NCI-H524 treated with DMSO at 0.1 percent for 48 hours (cell line): Measurements from ENCODE around the gene SERTAD4.
"Not testable (repeated sequence)": the region's sequence is repeated elsewhere in the genome, so short reads cannot be mapped to it uniquely, and the experiment has no call there.

ENCODE experiments used
- DNase-seq: peaks from one replicate; lab custom pipeline; 2025; lab: John Stamatoyannopoulos, UW

The SERTAD4 gene

GRCh38 chr1:210260096-210260495, 27.5 kb downstream of the SERTAD4 start:
- DNase-seq: no peak

- DNase-seq: no peak
Measured at GRCh38 chr1:210262167-210262896, 29.7 kb downstream of the SERTAD4 start.

DNA sequence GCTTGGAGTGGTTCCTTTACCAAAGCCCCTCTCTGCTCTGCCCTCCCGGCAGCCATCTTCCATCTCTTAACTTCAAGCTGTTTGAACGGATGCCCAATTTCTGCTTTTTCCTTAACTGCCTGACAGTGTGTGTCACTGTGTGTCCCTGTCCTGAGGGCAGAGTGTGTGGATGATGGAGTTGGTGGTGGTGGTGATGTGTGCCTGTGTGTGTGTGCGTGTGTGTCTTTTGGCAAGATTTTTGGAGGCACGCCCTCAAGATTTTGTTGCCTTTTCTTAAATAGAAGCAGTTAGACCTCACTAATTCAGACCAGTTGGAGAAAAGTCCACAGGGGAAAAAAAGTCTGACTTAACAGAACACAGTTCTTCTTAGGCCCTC, 30.3 kb downstream of the SERTAD4 start:
- DNase-seq: no peak

DNA sequence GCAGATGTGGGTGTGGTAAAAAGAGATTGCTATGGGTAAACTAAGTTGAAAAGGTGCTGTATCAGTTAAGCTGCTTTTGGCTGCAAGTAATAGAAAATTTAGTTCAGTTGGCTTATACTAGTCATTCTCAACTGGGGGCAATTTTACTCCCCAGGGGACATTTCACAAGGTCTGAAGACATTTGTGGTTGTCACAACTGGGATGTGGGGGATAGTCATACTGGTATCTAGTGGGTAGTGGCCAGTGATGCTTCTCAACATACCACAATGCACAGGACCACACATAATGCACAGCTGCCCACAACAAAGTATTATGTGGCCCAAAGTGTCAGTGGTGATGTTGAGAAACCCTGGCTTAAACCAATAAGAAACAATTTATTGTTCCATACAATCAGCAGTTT, 31.4 kb downstream of the SERTAD4 start:
- DNase-seq: no peak

DNA sequence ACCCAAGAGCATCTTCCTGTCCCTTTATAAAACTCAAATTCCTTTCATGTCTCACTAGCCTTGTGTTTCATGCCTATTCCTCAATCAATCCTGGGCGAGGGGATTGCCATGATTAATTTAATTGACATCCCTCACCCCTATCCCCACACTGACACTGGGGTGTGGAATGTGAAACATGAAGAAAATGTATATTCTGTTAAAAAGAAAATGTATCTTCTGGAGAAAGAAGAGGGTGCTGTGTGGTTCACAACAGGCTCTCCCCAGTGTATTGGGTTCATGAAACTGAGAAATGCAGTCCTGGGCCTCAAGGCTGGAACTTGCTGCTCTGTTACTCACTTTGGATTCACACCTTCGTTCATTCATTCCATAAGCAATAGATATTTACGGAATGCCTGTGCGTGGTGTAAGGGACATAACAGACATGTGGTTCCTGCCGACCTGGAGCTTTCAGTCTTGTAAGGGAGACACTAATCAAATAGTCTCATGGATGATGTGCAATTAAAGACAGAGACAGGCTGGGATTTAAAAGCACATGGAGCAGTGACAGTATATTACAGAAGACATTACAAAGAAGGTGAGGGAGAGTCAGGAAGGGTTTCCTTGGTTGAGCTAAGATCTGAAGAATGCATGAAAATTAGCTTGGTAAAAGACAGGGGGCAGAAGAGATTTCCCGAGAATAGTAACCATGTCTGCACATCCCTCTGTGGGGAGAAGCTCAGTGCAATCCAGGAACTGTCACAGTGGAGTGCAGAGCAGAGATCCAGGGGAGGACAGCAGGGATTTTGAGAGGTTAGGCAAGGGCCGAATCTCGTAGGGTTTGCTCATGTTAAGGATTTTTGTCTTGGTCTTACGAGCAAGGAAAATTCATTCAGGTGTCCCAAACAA, 32.1 kb downstream of the SERTAD4 start:
- DNase-seq: no peak

GRCh38 chr1:210265392-210265955, 32.9 kb downstream of the SERTAD4 start:
- not testable (repeated sequence) for DNase-seq

- DNase-seq: no peak
Measured at GRCh38 chr1:210269981-210270380, 37.4 kb downstream of the SERTAD4 start.

DNA sequence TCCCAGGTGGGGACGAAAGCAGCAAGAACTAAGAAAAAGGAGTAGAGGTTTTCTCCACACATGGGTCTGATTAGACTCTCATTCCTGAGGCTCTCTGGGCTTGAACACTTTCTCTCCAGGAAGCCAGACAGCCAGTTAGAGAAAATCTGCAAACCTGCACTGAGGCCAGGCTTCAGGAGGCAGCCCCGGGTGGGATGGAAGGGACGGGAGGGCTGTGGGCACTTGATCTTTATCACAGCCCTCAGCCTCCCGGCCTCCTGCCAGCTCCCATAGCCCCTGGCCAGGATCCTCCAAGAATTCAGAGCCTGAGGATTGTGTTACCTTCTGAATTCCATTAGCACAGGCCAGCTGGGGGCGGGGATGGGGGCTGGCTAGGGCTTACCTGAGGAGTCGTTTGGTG, 40.1 kb downstream of the SERTAD4 start:
- no peak for DNase-seq

DNA sequence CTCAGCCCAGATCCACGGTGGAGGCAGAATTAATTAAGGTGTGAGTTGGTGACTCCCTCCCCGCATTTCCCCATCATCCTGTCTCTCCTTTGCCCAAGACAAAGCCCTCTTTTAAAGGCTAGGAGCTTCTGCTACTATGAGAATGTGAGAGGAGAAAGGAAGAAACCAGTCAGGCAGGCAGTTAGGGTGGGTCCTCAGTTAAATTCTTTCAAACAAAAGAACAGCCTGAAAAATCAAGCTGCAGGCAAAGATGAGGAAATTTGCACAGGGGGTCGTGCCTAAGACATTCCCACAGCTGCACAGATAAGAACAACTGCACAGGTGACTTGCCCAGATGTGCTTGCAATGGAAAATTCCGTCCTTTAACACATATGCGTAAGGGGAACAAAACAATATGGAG, 47.6 kb downstream of the SERTAD4 start:
- no peak for DNase-seq

DNA sequence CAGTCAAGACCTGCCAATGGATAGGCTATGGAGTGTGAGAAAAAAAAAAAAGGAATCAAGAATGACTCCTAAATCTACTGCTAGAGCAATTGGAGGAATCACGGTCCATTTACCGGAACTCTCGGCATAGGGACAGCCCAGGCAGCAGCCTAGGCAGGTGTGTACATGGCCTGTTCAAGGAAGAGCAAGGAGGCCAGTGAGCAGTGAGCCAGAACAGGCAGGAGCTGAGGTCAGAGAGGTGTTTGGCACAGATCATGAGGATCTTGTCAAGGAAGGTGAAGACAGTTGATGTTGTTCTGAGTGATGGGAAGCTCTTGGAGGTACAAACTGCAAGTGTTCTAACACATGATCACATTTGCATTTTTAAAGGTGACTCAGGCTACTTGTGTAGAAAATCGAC, 55.5 kb downstream of the SERTAD4 start:
- no peak for DNase-seq

DNA sequence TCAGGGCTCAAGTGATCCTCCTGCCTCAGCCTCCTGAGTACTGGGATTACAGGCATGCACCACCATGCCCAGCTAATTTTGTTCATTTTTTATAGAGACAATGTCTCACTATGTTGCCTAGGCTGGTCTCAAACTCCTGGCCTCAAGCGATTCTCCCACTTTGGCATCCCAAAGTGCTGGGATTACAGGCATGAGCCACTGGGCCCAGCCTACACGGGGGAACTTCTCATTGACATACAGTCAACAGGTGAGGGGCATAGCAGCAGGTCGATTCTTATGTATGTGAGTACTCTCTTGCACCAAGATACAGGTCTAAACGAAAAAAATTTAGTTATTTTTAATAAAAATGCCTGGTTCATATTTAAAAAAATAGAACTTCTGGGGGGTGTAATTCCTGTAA, 56.7 kb downstream of the SERTAD4 start:
- DNase-seq: no peak

DNA sequence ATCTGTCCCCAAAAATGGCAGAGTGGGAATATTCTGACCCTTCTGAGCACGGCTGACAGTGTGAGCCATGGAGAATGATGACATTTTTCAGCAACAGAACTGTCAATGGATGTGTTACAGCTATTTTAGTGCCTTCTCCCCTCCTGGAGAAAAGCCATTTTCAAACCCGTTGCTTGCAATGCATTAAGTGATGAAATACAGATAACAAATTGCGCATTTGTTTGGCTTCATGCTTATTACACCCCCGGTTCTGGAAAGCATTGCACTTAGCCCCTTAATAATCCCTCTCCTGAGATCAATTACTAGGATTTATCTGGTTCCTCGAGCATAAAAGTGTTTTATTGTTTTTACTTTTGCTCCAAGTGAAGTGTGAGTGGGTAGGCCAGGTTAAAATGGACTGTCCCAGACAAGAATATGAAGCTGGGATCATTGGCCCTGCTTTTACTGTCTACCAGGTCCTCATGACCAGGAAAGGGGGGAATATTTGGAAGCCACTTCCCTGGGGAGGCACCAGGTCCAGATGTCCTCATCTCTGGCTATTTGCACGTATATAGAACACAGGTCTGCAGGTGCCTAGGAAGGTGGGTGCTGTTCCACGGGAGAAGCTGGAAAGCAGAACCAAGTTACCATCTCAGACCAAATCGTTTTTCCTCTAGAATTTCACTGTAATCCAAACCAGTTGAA, 58.6 kb downstream of the SERTAD4 start:
- no peak for DNase-seq

GRCh38 chr1:210291786-210292230, 59.2 kb downstream of the SERTAD4 start:
- DNase-seq: no peak

GRCh38 chr1:210292231-210292871, 59.8 kb downstream of the SERTAD4 start:
- no peak for DNase-seq

DNA sequence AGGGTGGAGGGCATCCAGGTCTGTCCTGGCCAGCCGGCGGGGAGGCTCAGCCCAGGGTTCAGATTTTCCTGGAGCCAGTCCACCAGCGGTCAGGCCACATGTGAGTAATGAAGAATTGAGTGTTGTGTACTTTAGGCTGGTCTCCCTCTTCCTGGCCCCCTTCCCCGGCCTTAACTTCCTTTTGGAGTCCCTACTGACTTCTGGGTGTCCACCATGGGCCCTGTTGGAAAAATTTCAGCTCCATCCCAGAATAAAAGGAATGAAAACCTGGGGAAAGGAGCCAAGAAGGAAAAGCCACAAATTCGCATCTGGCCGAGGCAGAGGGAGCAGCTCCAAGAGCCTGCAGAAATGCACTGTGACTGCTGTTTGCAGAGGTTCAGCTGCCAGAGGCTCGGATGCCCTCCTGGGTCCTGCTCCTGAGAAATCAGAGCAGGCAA, 60.6 kb downstream of the SERTAD4 start:
- DNase-seq: no peak

DNA sequence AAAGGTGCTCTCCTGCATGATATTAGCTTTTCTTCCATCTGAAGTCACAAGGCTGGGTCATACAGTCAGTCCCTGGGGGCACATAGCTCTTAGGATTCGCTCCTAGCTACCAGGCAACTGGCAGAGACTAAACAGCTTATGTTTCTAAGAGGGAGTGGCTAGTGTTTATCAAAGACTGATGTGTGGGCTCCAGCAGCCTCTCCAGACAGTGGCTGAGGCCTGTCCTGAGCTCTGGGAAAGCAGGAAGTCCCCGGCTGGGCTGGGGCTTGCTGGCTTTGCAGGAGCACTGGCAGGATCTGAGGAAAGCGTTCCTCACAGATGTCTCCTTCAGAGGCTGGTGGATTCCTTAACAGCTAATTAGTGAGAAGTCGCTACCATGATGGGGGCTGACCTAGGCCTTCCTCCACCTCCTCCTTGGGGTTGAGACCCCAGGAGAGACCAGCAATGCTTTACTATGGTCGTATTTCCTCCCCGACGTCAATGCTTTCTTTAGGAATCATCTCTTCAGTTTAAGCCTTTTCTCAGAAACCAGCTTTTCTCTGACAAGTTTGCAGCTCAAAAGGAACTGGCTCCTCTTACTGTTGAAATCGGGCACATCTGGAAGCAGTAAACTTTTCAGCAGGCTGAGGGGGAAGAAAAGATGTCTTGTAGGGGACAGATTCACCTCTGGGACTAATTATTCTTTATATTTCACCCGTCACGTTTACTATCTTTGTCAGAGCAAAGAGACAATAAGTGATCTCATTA, 62.6 kb downstream of the SERTAD4 start:
- no peak for DNase-seq
